ENCODE data around the gene ZNF831. TPM values are rescaled to one million over a fixed set of nuclear protein-coding genes. Genes with fewer than 3 reads are reported as not detected.

Gene ZNF831
- total RNA-seq, 1 experiment from 2014 or later = 0.15 TPM

GRCh38 chr20:59153355-59153681, 10.3 kb upstream of the ZNF831 start:
- no TSS peak for BruUV-seq (replicated peaks)
- POLR2A ChIA-PET = no interaction called here
- CTCF ChIA-PET = no interaction called here

GRCh38 chr20:59153832-59154231, 9.8 kb upstream of the ZNF831 start:
- no peaks in the 10 kb centered on the region for H3K4me1 ChIP-seq (ENCODE audit: control insufficient read depth in 1 of 2, insufficient read depth in 2 of 2, low read length in 2 of 2)
- no peak overlapping the region for H3K27ac ChIP-seq (ENCODE audit: low read depth, low read length)
- DNase-seq (ENCODE audit: low read depth, low spot score) = no peak
- no TSS peak for BruUV-seq (replicated peaks)
- POLR2A ChIA-PET = no interaction called here
- H3K27me3 ChIP-seq (ENCODE audit: insufficient read depth, low read length) = peaks cover 56% of the 10 kb centered on the region
- no peak overlapping the region for H2AFZ ChIP-seq (ENCODE audit: low read depth, low read length, poor library complexity, severe bottlenecking)
- no peak for ATAC-seq
- no peaks in the 10 kb centered on the region for H4K20me1 ChIP-seq (ENCODE audit: insufficient read depth)
- RAD21 ChIA-PET (ENCODE audit: low non-redundant PET in 1 of 2, low total read pairs in 2 of 2, uncharacterized antibody in 2 of 2, unreplicated experiment in 2 of 2) = no interaction called here
- H3K79me2 ChIP-seq (ENCODE audit: insufficient read depth, low read length) = no peaks in the 10 kb centered on the region
- H3K9me2 ChIP-seq (ENCODE audit: insufficient read depth) = no peaks in the 10 kb centered on the region
- CTCF ChIA-PET = no interaction called here
- H3K9me3 ChIP-seq (ENCODE audit: control insufficient read depth in 1 of 2, insufficient read depth in 1 of 2, low read depth in 1 of 2, low read length in 2 of 2) = no peaks in the 10 kb centered on the region
- TF ChIP-seq ELF1 (IDR thresholded peaks at IDR 0.05; ENCODE audit: borderline replicate concordance, low read depth) (no peak), EGR1 (IDR thresholded peaks at IDR 0.05; ENCODE audit: low read depth) (no peak), YY1 (IDR thresholded peaks at IDR 0.05; ENCODE audit: extremely low read depth, insufficient replicate concordance, low read depth, low read length) (no peak), JUND (IDR thresholded peaks at IDR 0.05) (no peak), EZH2 (IDR thresholded peaks at IDR 0.05) (no peak), POLR2A (IDR thresholded peaks at IDR 0.05; ENCODE audit: borderline replicate concordance, extremely low read depth, insufficient read depth, insufficient read length) (no peak), SIN3A (IDR thresholded peaks at IDR 0.05; ENCODE audit: low read depth) (no peak), ZFX (IDR thresholded peaks at IDR 0.05) (no peak), ZBTB33 (IDR thresholded peaks at IDR 0.05; ENCODE audit: extremely low read depth, insufficient replicate concordance, low read length) (no peak), CEBPB (IDR thresholded peaks at IDR 0.05; ENCODE audit: low read depth) (no peak), RAD21 (IDR thresholded peaks at IDR 0.05; ENCODE audit: low read depth) (no peak), POLR2AphosphoS5 (IDR thresholded peaks at IDR 0.05; ENCODE audit: low read depth, low read length) (no peak)
- no peak overlapping the region for H3K4me3 ChIP-seq (replicated peaks in 1 of 2; ENCODE audit: low read depth in 1 of 2, low read length in 2 of 2)
- no peak overlapping the region for H3K4me2 ChIP-seq (ENCODE audit: low read length)
- H3K9ac ChIP-seq (ENCODE audit: low read length) = no peak overlapping the region
- intact Hi-C loops (cut with micrococcal nuclease) = no loop called here
- H3K36me3 ChIP-seq (ENCODE audit: control insufficient read depth in 1 of 2, insufficient read depth in 2 of 2, low read length in 2 of 2) = no peaks in the 10 kb centered on the region

More at GRCh38 chr20:59153355-59153681, 10.3 kb upstream of the ZNF831 start:
- Histone ChIP-seq H3K4me3 (replicated peaks in 1 of 2; ENCODE audit: low read depth in 1 of 2, low read length in 2 of 2) (no peak overlapping the region), H3K9ac (ENCODE audit: low read length) (no peak overlapping the region), H3K9me2 (ENCODE audit: insufficient read depth) (no peaks in the 10 kb centered on the region), H3K4me1 (ENCODE audit: control insufficient read depth in 1 of 2, insufficient read depth in 2 of 2, low read length in 2 of 2) (no peaks in the 10 kb centered on the region), H3K4me2 (ENCODE audit: low read length) (no peak overlapping the region), H3K27me3 (ENCODE audit: insufficient read depth, low read length) (peaks cover 51% of the 10 kb centered on the region), H3K9me3 (ENCODE audit: control insufficient read depth in 1 of 2, insufficient read depth in 1 of 2, low read depth in 1 of 2, low read length in 2 of 2) (no peaks in the 10 kb centered on the region), H2AFZ (ENCODE audit: low read depth, low read length, poor library complexity, severe bottlenecking) (no peak overlapping the region), H3K79me2 (ENCODE audit: insufficient read depth, low read length) (no peaks in the 10 kb centered on the region), H3K36me3 (ENCODE audit: control insufficient read depth in 1 of 2, insufficient read depth in 2 of 2, low read length in 2 of 2) (no peaks in the 10 kb centered on the region), H4K20me1 (ENCODE audit: insufficient read depth) (no peaks in the 10 kb centered on the region), H3K27ac (ENCODE audit: low read depth, low read length) (no peak overlapping the region)
- RAD21 ChIA-PET (ENCODE audit: low non-redundant PET in 1 of 2, low total read pairs in 2 of 2, uncharacterized antibody in 2 of 2, unreplicated experiment in 2 of 2) = no interaction called here
- no peak for TF ChIP-seq FOSL1 (IDR thresholded peaks at IDR 0.05; ENCODE audit: low read depth)
- no peak for TF ChIP-seq ZFX (IDR thresholded peaks at IDR 0.05)
- TF ChIP-seq CTCF (IDR thresholded peaks at IDR 0.05 in 2 of 3, conservative IDR thresholded peaks at IDR 0.05 in 1 of 3; ENCODE audit: borderline replicate concordance in 1 of 3, insufficient read depth in 1 of 3, low read depth in 2 of 3, low read length in 2 of 3) = no peak
- no peak for ATAC-seq
- intact Hi-C loops (cut with micrococcal nuclease) = no loop called here
- no peak for DNase-seq (ENCODE audit: low read depth, low spot score)
